Measurements from ENCODE around the gene APOL1. TPM values are rescaled to one million over a fixed set of nuclear protein-coding genes. Genes with fewer than 3 reads are reported as not detected.

APOL1 gene
- total and polyA plus RNA-seq, 2 of the 13 experiments (the other 11 are each of a cell fraction or from before 2014, with no cell fraction given): 20.3 to 75.0 TPM

- no peak for TF ChIP-seq PRDM10 (CRISPR knock-in tag; IDR thresholded peaks at IDR 0.05; ENCODE audit: low read depth)
- peak; percentile 96 for TF ChIP-seq ZSCAN30 (CRISPR knock-in tag; IDR thresholded peaks at IDR 0.05)
- no peak for TF ChIP-seq ZNF121 (CRISPR knock-in tag; IDR thresholded peaks at IDR 0.05)
- no peak for TF ChIP-seq IKZF5 (CRISPR knock-in tag; IDR thresholded peaks at IDR 0.05)
- TF ChIP-seq ASH2L (IDR thresholded peaks at IDR 0.05; ENCODE audit: insufficient read length, low read depth, low read length): peak; percentile 27
- peak; percentile 20; the same call in 1 of the 2 replicates for TF ChIP-seq ZNF292 (CRISPR knock-in tag; IDR thresholded peaks at IDR 0.05; ENCODE audit: borderline replicate concordance, low read depth)
- peak; percentile 54; the same call in 1 of the 2 replicates for TF ChIP-seq MTERF4 (CRISPR knock-in tag; IDR thresholded peaks at IDR 0.05)
- no peak for TF ChIP-seq PCBP2 (optimal IDR thresholded peaks at IDR 0.05; ENCODE audit: low read depth, low read length, poor library complexity, severe bottlenecking)
- TF ChIP-seq SATB2 (CRISPR knock-in tag; IDR thresholded peaks at IDR 0.05): 0 out of 2 replicates have a peak, but pooled peaks have one; percentile 40
- TF ChIP-seq BCLAF1 (IDR thresholded peaks at IDR 0.05): no peak
- TF ChIP-seq HIC2 (CRISPR knock-in tag; IDR thresholded peaks at IDR 0.05; ENCODE audit: low read depth): no peak
- TF ChIP-seq SPEN (CRISPR knock-in tag; IDR thresholded peaks at IDR 0.05; ENCODE audit: low read depth): 0 out of 2 replicates have a peak, but pooled peaks have one; percentile 20
- TF ChIP-seq TERF1 (CRISPR knock-in tag; IDR thresholded peaks at IDR 0.05): no peak
- TF ChIP-seq ZMYM3 (CRISPR knock-in tag; IDR thresholded peaks at IDR 0.05): no peak
- TF ChIP-seq STAT5B (CRISPR knock-in tag; IDR thresholded peaks at IDR 0.05): no peak
- peak; percentile 37; the same call in 1 of the 2 replicates for TF ChIP-seq ELF3 (CRISPR knock-in tag; IDR thresholded peaks at IDR 0.05)
These were observed at the start of gene APOL1 (continued) for GRCh38 chr22:36252754-36253522.
